Astrocyte of the cerebellum (primary cell): Measurements from ENCODE around the gene DIP2B.

ENCODE experiments used
- DNase-seq: peaks from one replicate; pipeline ENCODE4 v3.0.0-alpha.2; 2011; ENCODE audit warnings: low read depth
- H3K4me3 ChIP-seq: 2 replicates; pipeline ENCODE4 v1.5.1; 2011; ENCODE audit warnings: mild to moderate bottlenecking, low read depth, low read length, moderate library complexity
- CTCF ChIP-seq: IDR thresholded peaks from 2 replicates; pipeline ENCODE4 v1.5.1; 2012; ENCODE audit warnings: low read length, low read depth, moderate library complexity, mild to moderate bottlenecking; ENCODE audit errors: missing control alignments
- in situ Hi-C: cut with HindIII; loops from 2 replicates; pipeline ENCODE4 v1.10.0; 2017; ENCODE audit warnings: low sequenced_read_pairs

The DIP2B gene

GRCh38 chr12:50546441-50547318 is 41.9 kb downstream of the DIP2B start:
- no peak for DNase-seq
- H3K4me3 ChIP-seq, result no peak overlapping the region
- in situ Hi-C loops, result no loop called here
- no peak for TF ChIP-seq CTCF

- H3K4me3 ChIP-seq, result no peak overlapping the region
- TF ChIP-seq CTCF, result no peak
- in situ Hi-C loops, result no loop called here
- no peak for DNase-seq
Observed at GRCh38 chr12:50547742-50548141, 43.0 kb downstream of the DIP2B start.

- no peak overlapping the region for H3K4me3 ChIP-seq
- TF ChIP-seq CTCF, result no peak
- in situ Hi-C loops, result no loop called here
- DNase-seq, result no peak
Observed at GRCh38 chr12:50549885-50550284, 45.1 kb downstream of the DIP2B start.

GRCh38 chr12:50550530-50551223 is 45.9 kb downstream of the DIP2B start:
- no peak overlapping the region for H3K4me3 ChIP-seq
- TF ChIP-seq CTCF, result no peak
- in situ Hi-C loops, result no loop called here
- no peak for DNase-seq

- in situ Hi-C loops, result no loop called here
- DNase-seq, result no peak
- H3K4me3 ChIP-seq, result no peak overlapping the region
Observed at GRCh38 chr12:50551866-50552265, 47.1 kb downstream of the DIP2B start.

GRCh38 chr12:50554651-50555050 is 49.9 kb downstream of the DIP2B start:
- in situ Hi-C loops, result no loop called here
- no peak for TF ChIP-seq CTCF
- no peak overlapping the region for H3K4me3 ChIP-seq
- DNase-seq, result no peak

More at GRCh38 chr12:50551866-50552265, 47.1 kb downstream of the DIP2B start:
- TF ChIP-seq CTCF, result no peak
